SK-N-MC (cell line): ENCODE data around the gene GINS2.

Experiments
- DNase-seq: peaks from one replicate; pipeline ENCODE4 v3.0.0-alpha.2; 2011; ENCODE audit warnings: low read depth, low spot score
- H3K27ac ChIP-seq: fragments of 200-600 bp; sonication (generic); 2 replicates; pipeline ENCODE4 v1.5.1; 2016; ENCODE audit warnings: mixed run types
- H3K36me3 ChIP-seq: fragments of 200-600 bp; sonication (generic); 2 replicates; pipeline ENCODE4 v1.6.1; 2017; ENCODE audit warnings: antibody characterized with exemption, low read length, mixed read lengths; ENCODE audit not compliant: insufficient read depth
- H3K4me3 ChIP-seq: fragments of 200-600 bp; sonication (generic); 2 replicates; pipeline ENCODE4 v1.5.1; 2016
- H3K9ac ChIP-seq: fragments of 200-600 bp; sonication (generic); 2 replicates; pipeline ENCODE4 v1.8.0; 2017; ENCODE audit warnings: mixed run types, mixed read lengths; ENCODE audit not compliant: insufficient read length
- H3K9me3 ChIP-seq: fragments of 200-600 bp; sonication (generic); 2 replicates; pipeline ENCODE4 v1.6.1; 2017; ENCODE audit warnings: low read depth, mild to moderate bottlenecking, antibody characterized with exemption, low read length, moderate library complexity, mixed read lengths
- EZH2 ChIP-seq: fragments of 200-600 bp; sonication (generic); IDR thresholded peaks from one replicate; pipeline ENCODE4 v1.6.1; 2017; ENCODE audit warnings: antibody characterized with exemption
- FOXP2 ChIP-seq: optimal IDR thresholded peaks from 2 replicates; pipeline ENCODE3; 2011; ENCODE audit warnings: mild to moderate bottlenecking, moderate library complexity; ENCODE audit not compliant: insufficient read depth; ENCODE audit errors: extremely low read length, control extremely low read depth
- POLR2AphosphoS5 ChIP-seq: IDR thresholded peaks from 2 replicates; pipeline ENCODE4 v1.6.1; 2012; ENCODE audit warnings: mild to moderate bottlenecking, low read depth, low read length, borderline replicate concordance

GINS2 gene

GRCh38 chr16:85639529-85640253 is 49.1 kb downstream of the GINS2 start:
- Histone ChIP-seq H3K4me3 (no peak overlapping the region), H3K9me3 (no peaks in the 10 kb centered on the region), H3K9ac (no peak overlapping the region), H3K27ac (no peak overlapping the region), H3K36me3 (no peaks in the 10 kb centered on the region)
- TF ChIP-seq EZH2 (no peak), FOXP2 (no peak), POLR2AphosphoS5 (no peak)
- DNase-seq, result no peak

GRCh38 chr16:85638695-85639409 is 49.9 kb downstream of the GINS2 start:
- TF ChIP-seq EZH2, result no peak
- TF ChIP-seq POLR2AphosphoS5, result no peak
- TF ChIP-seq FOXP2, result no peak
- Histone ChIP-seq H3K27ac (no peak overlapping the region), H3K9ac (no peak overlapping the region), H3K9me3 (no peaks in the 10 kb centered on the region), H3K36me3 (no peaks in the 10 kb centered on the region), H3K4me3 (no peak overlapping the region)
- no peak for DNase-seq

- H3K36me3 ChIP-seq, result no peaks in the 10 kb centered on the region
- no peak for DNase-seq
- TF ChIP-seq POLR2AphosphoS5, result no peak
- TF ChIP-seq FOXP2, result no peak
- no peak for TF ChIP-seq EZH2
- H3K4me3 ChIP-seq, result no peak overlapping the region
- H3K9me3 ChIP-seq, result no peaks in the 10 kb centered on the region
- 0 out of 2 replicates have a peak overlapping the region, but pooled peaks have one; percentile 36 for H3K27ac ChIP-seq
- H3K9ac ChIP-seq, result no peak overlapping the region
These were observed 50.7 kb downstream of the GINS2 start for GRCh38 chr16:85637808-85638647.

GRCh38 chr16:85637061-85637807 is 51.5 kb downstream of the GINS2 start:
- H3K9me3 ChIP-seq, result no peaks in the 10 kb centered on the region
- no peaks in the 10 kb centered on the region for H3K36me3 ChIP-seq
- DNase-seq, result no peak
- H3K4me3 ChIP-seq, result no peak overlapping the region
- H3K9ac ChIP-seq, result no peak overlapping the region
- TF ChIP-seq EZH2 (no peak), POLR2AphosphoS5 (no peak), FOXP2 (no peak)
- H3K27ac ChIP-seq, result 0 out of 2 replicates have a peak overlapping the region, but pooled peaks have one; percentile 36

GRCh38 chr16:85636234-85636812 is 52.4 kb downstream of the GINS2 start:
- Histone ChIP-seq H3K27ac (no peak overlapping the region), H3K9ac (no peak overlapping the region), H3K9me3 (no peaks in the 10 kb centered on the region), H3K36me3 (no peaks in the 10 kb centered on the region), H3K4me3 (no peak overlapping the region)
- DNase-seq, result no peak
- TF ChIP-seq EZH2 (no peak), FOXP2 (no peak)

- Histone ChIP-seq H3K9me3 (no peaks in the 10 kb centered on the region), H3K36me3 (no peaks in the 10 kb centered on the region), H3K27ac (no peak overlapping the region), H3K9ac (no peak overlapping the region), H3K4me3 (no peak overlapping the region)
- TF ChIP-seq EZH2, result no peak
- no peak for TF ChIP-seq FOXP2
- no peak for TF ChIP-seq POLR2AphosphoS5
- DNase-seq, result no peak
These were observed 53.1 kb downstream of the GINS2 start for GRCh38 chr16:85635545-85636140.

- Histone ChIP-seq H3K9ac (no peak overlapping the region), H3K4me3 (no peak overlapping the region), H3K36me3 (no peaks in the 10 kb centered on the region), H3K9me3 (no peaks in the 10 kb centered on the region), H3K27ac (no peak overlapping the region)
- TF ChIP-seq POLR2AphosphoS5 (no peak), EZH2 (no peak), FOXP2 (no peak)
- no peak for DNase-seq
These were observed 53.8 kb downstream of the GINS2 start for GRCh38 chr16:85634747-85635544.
